ENCODE results near the gene CTPS2. TPM values are rescaled to one million over a fixed set of nuclear protein-coding genes. Genes with fewer than 3 reads are reported as not detected.
"Not testable (repeated sequence)": the region's sequence is repeated elsewhere in the genome, so short reads cannot be mapped to it uniquely, and the experiment has no call there.

The CTPS2 gene
- total and polyA plus RNA-seq, 8 donors: 2.3 to 34.3 (median 10.3) TPM

GRCh38 chrX:16585486-16586376, 126.7 kb downstream of the CTPS2 start:
- no peak for DNase-seq
- no peaks in the 10 kb centered on the region for H3K4me1 ChIP-seq
- peaks cover 0 to 13% (median 2%) of the 10 kb centered on the region in 4 donors for H3K9me3 ChIP-seq
- WGBS, 5 donors: 38 to 73% (median 61%) methylated on average over 7 of the region's 7 CpGs
- intact Hi-C loops (cut with DNase I; ENCODE audit: low total_unique reads): no loop called here
- no peaks in the 10 kb centered on the region for H3K36me3 ChIP-seq
- H3K27me3 ChIP-seq: no peaks in the 10 kb centered on the region
- H3K27ac ChIP-seq: no peak overlapping the region
- no peak overlapping the region for H3K4me3 ChIP-seq
- no peak for TF ChIP-seq EP300 (IDR thresholded peaks at IDR 0.05)
- TF ChIP-seq POLR2AphosphoS5 (IDR thresholded peaks at IDR 0.05): no peak
- no peak for TF ChIP-seq POLR2A (IDR thresholded peaks at IDR 0.05)
- no peak for TF ChIP-seq CTCF (IDR thresholded peaks at IDR 0.05)

- peaks cover 0 to 13% (median 2%) of the 10 kb centered on the region in 4 donors for H3K9me3 ChIP-seq
- H3K36me3 ChIP-seq; H3K27ac ChIP-seq; H3K4me3 ChIP-seq; intact Hi-C loops (cut with DNase I; ENCODE audit: low total_unique reads); DNase-seq; H3K27me3 ChIP-seq; H3K4me1 ChIP-seq: not testable (repeated sequence)
- WGBS, 5 donors: 58 to 76% (median 63%) methylated on average over 13 to 14 of the region's 14 CpGs
Measured at GRCh38 chrX:16580004-16580797, 132.3 kb downstream of the CTPS2 start.

- no peaks in the 10 kb centered on the region for H3K4me1 ChIP-seq
- H3K27ac ChIP-seq: no peak overlapping the region
- peaks cover 0 to 13% (median 2%) of the 10 kb centered on the region in 4 donors for H3K9me3 ChIP-seq
- H3K27me3 ChIP-seq: no peaks in the 10 kb centered on the region
- no peak for TF ChIP-seq POLR2AphosphoS5 (IDR thresholded peaks at IDR 0.05)
- no peak for TF ChIP-seq POLR2A (IDR thresholded peaks at IDR 0.05)
- TF ChIP-seq CTCF (IDR thresholded peaks at IDR 0.05): no peak
- TF ChIP-seq EP300 (IDR thresholded peaks at IDR 0.05): no peak
- no peaks in the 10 kb centered on the region for H3K36me3 ChIP-seq
- WGBS, 5 donors: 57 to 78% (median 61%) methylated on average over 3 of the region's 3 CpGs
- no peak overlapping the region for H3K4me3 ChIP-seq
- intact Hi-C loops (cut with DNase I; ENCODE audit: low total_unique reads): no loop called here
- DNase-seq: no peak
Measured at GRCh38 chrX:16579517-16579916, 133.0 kb downstream of the CTPS2 start.

GRCh38 chrX:16578218-16578617, 134.3 kb downstream of the CTPS2 start:
- WGBS, 5 donors: 64 to 87% (median 78%) methylated on average over 2 of the region's 2 CpGs
- no peak overlapping the region for H3K27ac ChIP-seq

More at GRCh38 chrX:16578218-16578617, 134.3 kb downstream of the CTPS2 start:
- no peaks in the 10 kb centered on the region for H3K36me3 ChIP-seq
- no peaks in the 10 kb centered on the region for H3K4me1 ChIP-seq
- TF ChIP-seq EP300 (IDR thresholded peaks at IDR 0.05) (no peak), CTCF (IDR thresholded peaks at IDR 0.05) (no peak), POLR2A (IDR thresholded peaks at IDR 0.05) (no peak), POLR2AphosphoS5 (IDR thresholded peaks at IDR 0.05) (no peak)
- H3K9me3 ChIP-seq: peaks cover 0 to 13% (median 2%) of the 10 kb centered on the region in 4 donors
- no peaks in the 10 kb centered on the region for H3K27me3 ChIP-seq
- DNase-seq: no peak
- no peak overlapping the region for H3K4me3 ChIP-seq
- intact Hi-C loops (cut with DNase I; ENCODE audit: low total_unique reads): no loop called here

All from stomach (tissue), 9 donors.